ENCODE data around the gene WDFY4. TPM values are rescaled to one million over a fixed set of nuclear protein-coding genes. Genes with fewer than 3 reads are reported as not detected.

The WDFY4 gene
- total RNA-seq, 1 donor from 2014 or later: 4.3 TPM

- TF ChIP-seq CTCF (IDR thresholded peaks at IDR 0.05; ENCODE audit: unreplicated experiment): no peak
- Mint-ChIP-seq H3K27ac (no peak overlapping the region), H3K9me3 (no peaks in the 10 kb centered on the region), H3K36me3 (no peaks in the 10 kb centered on the region), H3K4me3 (no peak overlapping the region), H3K27me3 (ENCODE audit: low read depth) (peaks cover 78% of the 10 kb centered on the region), H3K4me1 (peaks cover 3% of the 10 kb centered on the region)
- DNase-seq (ENCODE audit: low spot score in 2 of 2, unreplicated experiment in 2 of 2): no peak
These were observed 27.3 kb upstream of the WDFY4 start for GRCh38 chr10:48657416-48657815.

- TF ChIP-seq CTCF (IDR thresholded peaks at IDR 0.05; ENCODE audit: unreplicated experiment): peak; percentile 95
- Mint-ChIP-seq H3K36me3 (no peaks in the 10 kb centered on the region), H3K27me3 (ENCODE audit: low read depth) (peaks cover 75% of the 10 kb centered on the region), H3K4me1 (peaks cover 3% of the 10 kb centered on the region), H3K4me3 (no peak overlapping the region), H3K27ac (no peak overlapping the region), H3K9me3 (no peaks in the 10 kb centered on the region)
- DNase-seq (ENCODE audit: low spot score in 2 of 2, unreplicated experiment in 2 of 2): peak; percentile 62 to 80
These were observed 26.3 kb upstream of the WDFY4 start for GRCh38 chr10:48658243-48658974.

- peaks cover 3% of the 10 kb centered on the region for H3K4me1 Mint-ChIP-seq
- H3K27me3 Mint-ChIP-seq (ENCODE audit: low read depth): peaks cover 76% of the 10 kb centered on the region
- TF ChIP-seq CTCF (IDR thresholded peaks at IDR 0.05; ENCODE audit: unreplicated experiment): no peak
These were observed 25.8 kb upstream of the WDFY4 start for GRCh38 chr10:48658975-48659269.

GRCh38 chr10:48659790-48660189, 24.9 kb upstream of the WDFY4 start:
- no peaks in the 10 kb centered on the region for H3K36me3 Mint-ChIP-seq
- DNase-seq (ENCODE audit: low spot score in 2 of 2, unreplicated experiment in 2 of 2): no peak
- H3K27ac Mint-ChIP-seq: no peak overlapping the region
- peaks cover 3% of the 10 kb centered on the region for H3K4me1 Mint-ChIP-seq
- TF ChIP-seq CTCF (IDR thresholded peaks at IDR 0.05; ENCODE audit: unreplicated experiment): peak; percentile 52
- peaks cover 75% of the 10 kb centered on the region for H3K27me3 Mint-ChIP-seq (ENCODE audit: low read depth)
- no peak overlapping the region for H3K4me3 Mint-ChIP-seq
- peaks cover 2% of the 10 kb centered on the region for H3K9me3 Mint-ChIP-seq

More at GRCh38 chr10:48658975-48659269, 25.8 kb upstream of the WDFY4 start:
- Mint-ChIP-seq H3K27ac (no peak overlapping the region), H3K9me3 (no peaks in the 10 kb centered on the region), H3K36me3 (no peaks in the 10 kb centered on the region), H3K4me3 (no peak overlapping the region)
- DNase-seq (ENCODE audit: low spot score in 2 of 2, unreplicated experiment in 2 of 2): no peak

GRCh38 chr10:48661441-48661840, 23.2 kb upstream of the WDFY4 start:
- DNase-seq (ENCODE audit: low spot score in 2 of 2, unreplicated experiment in 2 of 2): no peak
- H3K4me3 Mint-ChIP-seq: no peak overlapping the region
- no peak overlapping the region for H3K27ac Mint-ChIP-seq
- peaks cover 8% of the 10 kb centered on the region for H3K9me3 Mint-ChIP-seq
- no peak for TF ChIP-seq CTCF (IDR thresholded peaks at IDR 0.05; ENCODE audit: unreplicated experiment)
- H3K27me3 Mint-ChIP-seq (ENCODE audit: low read depth): peaks cover 76% of the 10 kb centered on the region
- H3K36me3 Mint-ChIP-seq: no peaks in the 10 kb centered on the region
- H3K4me1 Mint-ChIP-seq: peaks cover 2% of the 10 kb centered on the region

All from mesothelial cell of epicardium (in vitro differentiated cells).